Vagina (tissue), 2 donors: ENCODE data around the gene KCTD13.

Experiments used
- CTCF ChIP-seq, 3 experiments: fragments of 450-650 bp in 2 of 3; fragments of 200-600 bp in 1 of 3; sonication (generic) in 1 of 3; IDR thresholded peaks; one replicate each; pipeline ENCODE4 v1.5.1; 2017 to 2019; ENCODE audit warnings: antibody characterized with exemption in 3 of 3, mild to moderate bottlenecking in 2 of 3, moderate library complexity in 2 of 3
- POLR2A ChIP-seq, 2 donors: fragments of 450-650 bp; IDR thresholded peaks; one replicate each; pipeline ENCODE4 v1.6.1; 2017; ENCODE audit warnings: antibody characterized with exemption in 2 of 2, mild to moderate bottlenecking in 2 of 2, moderate library complexity in 2 of 2
- POLR2AphosphoS5 ChIP-seq, 2 donors: sonication (generic); formaldehyde crosslinking; IDR thresholded peaks; one replicate each; pipeline ENCODE4 v1.9.0; 2017; ENCODE audit warnings: antibody characterized with exemption in 2 of 2, mild to moderate bottlenecking in 2 of 2, low read depth in 1 of 2; ENCODE audit not compliant: insufficient read depth in 1 of 2

- TF ChIP-seq CTCF (IDR thresholded peaks at IDR 0.05) (no peak), POLR2A (IDR thresholded peaks at IDR 0.05) (no peak), POLR2AphosphoS5 (IDR thresholded peaks at IDR 0.05; ENCODE audit: insufficient read depth in 1 of 2, low read depth in 1 of 2) (no peak)
Observed at GRCh38 chr16:29896841-29897240, 29.2 kb downstream of the KCTD13 start.
